GM13976 (cell line): ENCODE results near the gene SMPX.

ENCODE experiments used
- DNase-seq: peaks from one replicate; pipeline ENCODE4 v3.0.0; 2012; ENCODE audit warnings: low spot score
- CTCF ChIP-seq: IDR thresholded peaks from 2 replicates; pipeline ENCODE4 v1.5.1; 2012; ENCODE audit warnings: borderline replicate concordance, mild to moderate bottlenecking; ENCODE audit not compliant: insufficient read depth; ENCODE audit errors: extremely low read depth, missing control alignments, control extremely low read depth
- in situ Hi-C: fragments of 300-500 bp; cut with MboI; formaldehyde crosslinking; loops from one replicate; pipeline ENCODE4 v1.12.0; 2022; ENCODE audit warnings: low sequenced_read_pairs, mixed read lengths, inconsistent platforms; ENCODE audit not compliant: unreplicated experiment

The SMPX gene

GRCh38 chrX:21711129-21711847 lies 46.6 kb downstream of the SMPX start:
- no peak for TF ChIP-seq CTCF
- in situ Hi-C loops = no loop called here
- no peak for DNase-seq

- no peak for TF ChIP-seq CTCF
- no peak for DNase-seq
- in situ Hi-C loops = no loop called here
Measured at GRCh38 chrX:21708116-21708515, 49.8 kb downstream of the SMPX start.

- no peak for DNase-seq
- no peak for TF ChIP-seq CTCF
- in situ Hi-C loops = no loop called here
Measured at GRCh38 chrX:21705225-21705624, 52.7 kb downstream of the SMPX start.

- no peak for DNase-seq
- TF ChIP-seq CTCF = no peak
- in situ Hi-C loops = no loop called here
Measured at GRCh38 chrX:21702725-21703124, 55.2 kb downstream of the SMPX start.

GRCh38 chrX:21700967-21701366 lies 56.9 kb downstream of the SMPX start:
- in situ Hi-C loops = no loop called here
- no peak for TF ChIP-seq CTCF
- DNase-seq = no peak

GRCh38 chrX:21700275-21700674 lies 57.6 kb downstream of the SMPX start:
- no peak for DNase-seq
- in situ Hi-C loops = no loop called here
- TF ChIP-seq CTCF = no peak
